Stimulated activated CD8-positive, alpha-beta memory T cell treated with anti-CD3 and anti-CD28 coated beads, Interleukin-4, amount 100 ng/mL, for 24 hours (primary cell): ENCODE results near the gene SLC6A19.

Source experiments
- DNase-seq: peaks from one replicate; pipeline ENCODE4 v3.0.0-alpha.2; 2020; ENCODE audit warnings: low read depth

Gene SLC6A19

GRCh38 chr5:1209896-1210776, 8.7 kb downstream of the SLC6A19 start:
- DNase-seq = no peak

- no peak for DNase-seq
Observed at GRCh38 chr5:1210832-1211251, 9.4 kb downstream of the SLC6A19 start.

DNA sequence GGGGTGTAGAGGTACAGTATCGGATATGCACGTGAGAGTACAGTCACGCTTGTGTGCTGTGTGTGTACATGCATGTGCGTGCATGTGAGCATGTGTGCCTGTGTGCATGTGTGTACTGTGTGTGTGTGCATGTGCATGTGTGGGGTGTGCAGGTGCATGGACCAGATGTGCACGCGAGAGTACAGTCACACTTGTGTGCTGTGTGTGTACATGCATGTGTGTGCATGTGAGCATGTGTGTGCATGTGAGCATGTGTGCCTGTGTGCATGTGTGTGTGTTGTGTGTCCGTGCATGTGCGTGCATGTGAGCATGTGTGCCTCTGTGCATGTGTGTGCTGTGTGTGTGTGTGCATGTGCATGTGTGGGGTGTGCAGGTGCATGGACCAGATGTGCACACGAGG, 10.3 kb downstream of the SLC6A19 start:
- DNase-seq = no peak

DNA sequence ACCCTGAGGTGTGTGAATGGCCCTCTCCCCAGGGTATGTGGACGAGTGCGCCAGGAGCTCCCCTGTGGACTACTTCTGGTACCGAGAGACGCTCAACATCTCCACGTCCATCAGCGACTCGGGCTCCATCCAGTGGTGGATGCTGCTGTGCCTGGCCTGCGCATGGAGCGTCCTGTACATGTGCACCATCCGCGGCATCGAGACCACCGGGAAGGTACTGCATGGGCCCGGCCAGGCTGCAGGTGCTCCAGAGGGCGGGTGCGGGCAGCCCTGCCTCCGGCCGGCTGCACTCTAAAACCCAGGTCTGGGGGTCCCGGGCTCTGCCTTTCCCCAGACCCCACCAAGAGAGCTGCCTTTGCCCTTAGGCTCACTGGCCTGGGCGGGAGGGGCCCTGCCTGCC, 10.9 kb downstream of the SLC6A19 start:
- DNase-seq = no peak

- DNase-seq = no peak
Observed at GRCh38 chr5:1212881-1213280, 11.5 kb downstream of the SLC6A19 start.

- DNase-seq = no peak
Observed at GRCh38 chr5:1213508-1214162, 12.2 kb downstream of the SLC6A19 start.

- DNase-seq = no peak
Observed at GRCh38 chr5:1214163-1214935, 13.0 kb downstream of the SLC6A19 start.

DNA sequence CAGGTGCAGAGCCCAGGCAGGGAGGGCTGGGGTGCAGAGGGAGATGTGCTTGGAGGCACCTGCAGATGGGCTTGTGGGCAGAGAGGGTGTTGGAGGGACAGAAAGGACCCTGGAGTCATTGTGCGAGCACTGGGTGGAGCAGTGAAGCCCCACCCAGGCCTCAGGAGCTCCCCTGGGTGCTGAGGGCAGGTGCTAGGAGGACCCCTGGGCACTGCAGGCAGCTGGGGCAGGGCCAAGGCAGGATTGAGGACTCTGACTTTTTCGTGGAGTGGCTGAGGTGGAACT, 13.5 kb downstream of the SLC6A19 start:
- no peak for DNase-seq

GRCh38 chr5:1215320-1216096, 14.1 kb downstream of the SLC6A19 start:
- no peak for DNase-seq

GRCh38 chr5:1216211-1216917, 15.0 kb downstream of the SLC6A19 start:
- DNase-seq = no peak

- DNase-seq = no peak
Observed at GRCh38 chr5:1216918-1217295, 15.5 kb downstream of the SLC6A19 start.

GRCh38 chr5:1217596-1218206, 16.3 kb downstream of the SLC6A19 start:
- DNase-seq = no peak

DNA sequence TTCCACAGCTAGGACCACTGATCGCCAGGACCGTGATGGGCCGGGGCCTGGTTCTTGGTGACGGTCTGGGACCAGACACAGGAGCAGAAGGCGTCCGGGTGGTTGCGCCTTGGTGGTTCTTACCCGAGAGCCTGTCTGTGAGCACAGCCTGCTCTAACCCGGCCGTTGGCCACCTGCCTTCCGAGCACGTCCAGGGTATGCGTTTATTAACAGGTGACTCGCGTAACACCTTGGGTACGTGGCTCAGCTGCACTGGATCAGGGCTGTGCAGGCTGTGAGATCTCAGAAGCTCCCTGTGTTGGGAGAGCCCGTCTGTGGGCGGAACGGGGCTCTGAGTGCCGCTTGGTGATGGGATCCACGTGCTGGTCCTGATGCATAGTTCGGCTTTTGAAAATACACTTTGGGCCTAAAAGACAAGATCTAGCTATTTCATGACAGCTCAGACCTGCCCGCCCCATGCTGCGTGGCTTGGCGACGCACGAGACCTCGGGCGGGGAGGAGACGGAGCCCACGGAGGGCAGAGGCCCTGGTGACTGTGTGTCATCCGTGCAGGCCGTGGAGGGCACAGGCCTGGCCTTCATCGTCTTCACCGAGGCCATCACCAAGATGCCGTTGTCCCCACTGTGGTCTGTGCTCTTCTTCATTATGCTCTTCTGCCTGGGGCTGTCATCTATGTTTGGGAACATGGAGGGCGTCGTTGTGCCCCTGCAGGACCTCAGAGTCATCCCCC, 17.1 kb downstream of the SLC6A19 start:
- DNase-seq = no peak

DNA sequence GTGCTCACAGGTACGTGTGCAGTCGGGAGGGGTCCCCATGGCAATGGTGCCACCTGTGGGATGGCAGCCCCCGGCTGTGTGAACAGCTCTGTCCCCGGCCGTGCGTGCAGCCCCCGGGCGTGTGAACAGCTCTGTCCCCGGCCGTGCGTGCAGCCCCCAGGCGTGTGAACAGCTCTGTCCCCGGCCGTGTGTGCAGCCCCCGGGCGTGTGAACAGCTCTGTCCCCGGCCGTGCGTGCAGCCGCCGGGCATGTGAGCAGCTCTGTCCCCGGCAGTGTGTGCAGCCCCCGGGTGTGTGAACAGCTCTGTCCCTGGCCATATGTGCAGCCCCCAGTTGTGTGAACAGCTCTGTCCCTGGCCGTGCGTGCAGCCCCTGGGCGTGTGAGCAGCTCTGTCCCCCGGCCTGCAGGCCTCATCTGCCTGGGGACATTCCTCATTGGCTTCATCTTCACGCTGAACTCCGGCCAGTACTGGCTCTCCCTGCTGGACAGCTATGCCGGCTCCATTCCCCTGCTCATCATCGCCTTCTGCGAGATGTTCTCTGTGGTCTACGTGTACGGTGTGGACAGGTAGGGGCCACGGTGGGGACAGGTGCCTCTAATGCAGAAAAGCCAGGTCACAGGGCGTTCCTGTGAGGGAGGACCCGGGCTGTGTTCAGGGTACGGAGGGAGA, 17.8 kb downstream of the SLC6A19 start:
- no peak for DNase-seq

GRCh38 chr5:1219768-1220100, 18.3 kb downstream of the SLC6A19 start:
- no peak for DNase-seq

GRCh38 chr5:1220351-1220750, 19.0 kb downstream of the SLC6A19 start:
- no peak for DNase-seq

DNA sequence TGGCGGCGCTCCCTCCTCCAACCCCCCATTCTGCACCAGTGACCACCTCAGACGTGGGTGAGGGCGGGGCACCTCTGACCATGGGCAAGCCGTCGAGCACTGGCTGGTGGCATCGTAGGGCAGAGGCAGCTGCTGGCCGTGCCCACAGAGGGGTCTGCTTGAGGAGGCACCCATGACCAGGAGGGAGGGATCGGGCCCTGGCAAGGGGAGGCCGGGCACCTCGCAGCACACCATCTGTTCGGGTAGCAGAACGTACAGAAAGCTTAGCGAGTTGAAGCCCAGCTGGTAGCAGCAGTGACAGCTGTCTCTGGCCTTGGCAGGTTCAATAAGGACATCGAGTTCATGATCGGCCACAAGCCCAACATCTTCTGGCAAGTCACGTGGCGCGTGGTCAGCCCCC, 19.4 kb downstream of the SLC6A19 start:
- no peak for DNase-seq

DNA sequence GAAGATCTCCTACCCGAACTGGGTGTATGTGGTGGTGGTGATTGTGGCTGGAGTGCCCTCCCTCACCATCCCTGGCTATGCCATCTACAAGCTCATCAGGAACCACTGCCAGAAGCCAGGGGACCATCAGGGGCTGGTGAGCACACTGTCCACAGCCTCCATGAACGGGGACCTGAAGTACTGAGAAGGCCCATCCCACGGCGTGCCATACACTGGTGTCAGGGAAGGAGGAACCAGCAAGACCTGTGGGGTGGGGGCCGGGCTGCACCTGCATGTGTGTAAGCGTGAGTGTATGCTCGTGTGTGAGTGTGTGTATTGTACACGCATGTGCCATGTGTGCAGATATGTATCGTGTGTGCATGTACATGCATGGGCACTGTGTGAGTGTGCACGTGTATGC, 20.3 kb downstream of the SLC6A19 start:
- no peak for DNase-seq

- no peak for DNase-seq
Observed at GRCh38 chr5:1222147-1222546, 20.8 kb downstream of the SLC6A19 start.
